Urothelium cell line (cell line): Measurements from ENCODE around the gene DENND1B.

Experiments used
- DNase-seq: peaks from one replicate; pipeline ENCODE4 v3.0.0; 2011; ENCODE audit warnings: low spot score, mixed read lengths
- FAIRE-seq: peaks from 2 replicates; lab custom pipeline; 2011; peaks lifted over from hg19 to GRCh38; lab: Jason Lieb, UNC

Gene DENND1B

DNA sequence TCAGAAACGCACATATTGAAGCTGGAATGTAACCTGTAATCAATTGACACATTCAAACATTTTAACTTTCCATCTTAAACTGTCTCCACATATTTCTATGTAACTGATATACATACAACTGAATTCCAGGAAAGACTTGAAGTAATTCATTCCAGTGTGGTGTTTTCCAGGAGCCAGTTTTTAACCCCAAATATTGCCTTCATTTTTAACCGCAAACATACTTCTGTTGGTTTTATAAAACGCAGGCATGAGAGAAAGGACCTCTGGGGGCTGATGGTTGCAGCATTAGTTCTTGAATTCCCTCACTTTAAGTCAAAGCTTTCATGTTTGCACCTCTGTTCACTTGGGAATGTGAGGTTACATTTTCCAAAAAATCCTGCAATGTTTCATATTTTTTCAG, 303.1 kb downstream of the DENND1B start:
- FAIRE-seq (no peak), DNase-seq (no peak)

GRCh38 chr1:197471248-197471985, 303.9 kb downstream of the DENND1B start:
- DNase-seq: no peak
- FAIRE-seq: no peak

DNA sequence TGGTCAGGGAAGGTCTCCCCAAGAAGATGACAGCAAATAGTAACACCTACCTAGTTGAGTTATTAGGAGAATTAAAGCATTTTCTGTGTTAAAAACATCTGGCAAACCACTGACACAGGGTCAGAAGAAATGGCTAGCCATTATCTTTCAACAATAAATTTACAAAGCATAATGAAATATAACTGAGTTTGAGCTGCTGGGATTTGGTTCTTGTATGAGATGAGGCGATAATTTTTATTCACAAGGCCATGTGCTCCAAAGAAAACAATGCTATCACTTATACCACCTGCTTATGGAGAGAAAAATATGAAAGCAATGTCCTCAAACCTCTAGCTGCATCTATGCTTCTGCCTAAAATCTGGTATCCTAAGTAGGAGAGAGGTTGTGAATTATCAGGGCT, 304.9 kb downstream of the DENND1B start:
- DNase-seq (no peak), FAIRE-seq (no peak)

GRCh38 chr1:197469620-197470210, 305.6 kb downstream of the DENND1B start:
- no peak for FAIRE-seq

DNA sequence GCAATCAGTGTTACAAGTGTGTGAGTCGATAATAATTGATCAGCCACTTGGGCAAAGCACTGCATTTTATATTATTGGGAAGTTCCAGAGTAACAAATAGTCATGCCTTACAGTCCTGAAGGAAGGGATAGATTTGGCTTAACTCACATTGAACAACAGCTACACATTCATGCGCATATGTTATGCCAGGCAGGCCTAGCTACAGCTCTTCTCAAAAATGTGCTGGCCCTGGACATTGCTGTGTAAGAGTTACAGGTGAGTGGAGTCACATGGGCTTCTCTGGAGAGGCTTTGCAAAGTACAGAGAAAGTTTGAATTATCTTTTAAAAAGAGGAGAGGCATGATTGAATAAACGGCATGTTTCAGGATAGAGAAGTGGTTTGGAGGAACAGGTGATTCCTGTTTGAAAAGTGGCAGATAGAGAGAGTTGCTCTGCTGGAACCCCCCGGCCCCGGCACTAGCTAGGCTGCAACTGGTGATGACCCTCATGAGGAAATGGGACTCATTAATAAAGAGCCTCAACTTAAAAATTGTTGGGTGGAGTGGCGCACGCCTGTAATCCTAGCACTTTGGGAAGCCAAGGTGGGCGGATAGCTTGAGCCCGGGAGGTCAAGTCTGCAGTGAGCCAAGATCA, 306.6 kb downstream of the DENND1B start:
- DNase-seq (no peak), FAIRE-seq (no peak)

More at GRCh38 chr1:197469620-197470210, 305.6 kb downstream of the DENND1B start:
- no peak for DNase-seq

GRCh38 chr1:197467881-197468280, 307.4 kb downstream of the DENND1B start:
- no peak for FAIRE-seq
- DNase-seq: no peak

- no peak for DNase-seq
- no peak for FAIRE-seq
Observed at GRCh38 chr1:197466813-197467212, 308.5 kb downstream of the DENND1B start.

GRCh38 chr1:197465528-197466327, 309.6 kb downstream of the DENND1B start:
- FAIRE-seq (no peak), DNase-seq (no peak)

DNA sequence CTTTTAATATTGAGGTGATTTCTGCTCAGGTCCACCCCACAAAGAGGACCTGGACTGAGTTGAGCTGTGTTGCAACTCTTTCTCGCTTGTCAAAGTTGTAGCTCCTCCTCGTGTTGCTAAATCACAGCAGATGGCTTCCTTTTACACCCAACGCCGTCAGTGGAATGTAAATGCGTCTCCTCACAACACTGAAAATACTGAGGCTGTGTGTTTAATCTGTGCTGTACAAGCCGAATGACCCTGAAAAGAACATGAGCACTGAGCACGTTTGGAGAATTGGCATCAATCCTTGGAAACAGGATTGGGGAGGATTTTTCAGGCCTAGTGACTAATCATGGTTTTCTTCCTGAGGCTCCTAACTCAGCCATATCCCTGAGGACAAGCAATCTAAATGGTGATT, 311.2 kb downstream of the DENND1B start:
- DNase-seq: no peak
- FAIRE-seq: no peak

DNA sequence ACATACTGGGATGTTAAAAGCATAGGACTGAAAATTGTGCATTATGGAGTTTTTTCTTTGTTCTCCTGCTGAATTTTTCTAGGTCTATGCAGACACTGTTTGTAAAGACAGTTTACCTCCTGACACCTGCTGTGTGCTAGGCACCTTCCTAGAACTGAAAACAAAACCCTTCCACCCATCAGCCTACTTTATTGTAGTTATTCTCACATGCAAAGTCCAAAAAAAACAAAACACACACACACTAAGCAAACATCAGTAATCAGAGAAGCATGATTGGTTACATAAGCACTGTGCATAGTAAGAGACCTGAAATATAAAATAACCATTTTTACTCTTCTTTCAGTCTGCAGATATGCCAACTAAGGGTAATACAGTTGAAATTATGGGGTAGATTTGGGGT, 312.1 kb downstream of the DENND1B start:
- no peak for DNase-seq
- FAIRE-seq: no peak

GRCh38 chr1:197462539-197462938, 312.7 kb downstream of the DENND1B start:
- FAIRE-seq (no peak), DNase-seq (no peak)
